ENCODE results near the gene BRI3BP. TPM values are rescaled to one million over a fixed set of nuclear protein-coding genes. Genes with fewer than 3 reads are reported as not detected.

BRI3BP gene
- total RNA-seq, 1 donor = 2.2 TPM

DNA sequence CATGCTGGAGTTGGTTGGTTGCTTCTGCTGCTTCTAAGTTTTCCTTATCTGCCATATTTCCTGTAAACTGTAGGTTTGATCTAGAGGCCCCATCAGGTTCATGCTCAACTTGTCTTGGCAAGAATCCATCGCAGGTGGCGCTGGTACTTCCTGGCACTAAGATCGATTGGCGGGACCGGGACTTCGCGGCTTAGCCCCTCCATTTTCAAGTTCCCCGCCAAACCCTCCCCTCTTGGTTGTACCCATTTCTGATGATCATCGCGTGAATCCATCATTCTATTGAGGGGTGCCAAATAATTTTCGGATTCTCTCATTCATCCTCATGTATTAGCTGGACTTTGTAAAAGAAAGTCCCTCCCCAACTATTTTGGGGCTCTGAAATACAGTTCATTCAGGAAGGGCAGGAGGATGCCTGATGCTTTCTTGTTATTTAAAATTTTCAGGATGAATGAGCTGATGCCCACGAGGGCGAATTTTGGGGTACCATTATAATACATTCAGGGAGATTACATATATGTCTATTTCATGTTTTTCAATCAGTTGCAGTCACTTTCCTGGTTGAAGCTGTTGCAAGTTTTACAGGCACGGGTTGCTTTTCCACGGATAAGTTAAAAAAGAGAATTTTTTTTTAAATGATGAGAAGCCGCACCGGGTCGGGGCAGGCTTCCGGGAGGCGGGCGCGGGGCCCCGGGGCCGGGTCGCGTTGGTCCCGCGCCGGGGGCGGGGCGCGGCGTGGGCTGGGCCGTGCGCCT is 395 bp upstream of the BRI3BP start:
- H3K79me2 ChIP-seq (ENCODE audit: insufficient read depth, low read length) = peaks cover 9% of the 10 kb centered on the region
- H3K27ac ChIP-seq (ENCODE audit: low read depth, low read length) = no peak overlapping the region
- H3K9me3 ChIP-seq (ENCODE audit: low read depth, low read length) = no peaks in the 10 kb centered on the region
- no peak for TF ChIP-seq CTCF (IDR thresholded peaks at IDR 0.05; ENCODE audit: extremely low read depth, low read depth, low read length)
- no peaks in the 10 kb centered on the region for H3K27me3 ChIP-seq (ENCODE audit: insufficient read depth, low read length)
- no peaks in the 10 kb centered on the region for H4K20me1 ChIP-seq (ENCODE audit: insufficient read depth, low read length)
- peak overlapping the region; percentile 74 for H3K4me3 ChIP-seq (ENCODE audit: insufficient read depth, low read length)
- no peaks in the 10 kb centered on the region for H3K36me3 ChIP-seq (ENCODE audit: insufficient read depth, low read length)
- peak; percentile 84 for DNase-seq (ENCODE audit: insufficient read length, low spot score, missing footprints)
- H3K4me1 ChIP-seq (ENCODE audit: insufficient read depth, low read length) = peaks cover 19% of the 10 kb centered on the region
- peak overlapping the region; percentile 77 for H2AFZ ChIP-seq (ENCODE audit: low read length)
- H3K4me2 ChIP-seq (ENCODE audit: insufficient read depth, low read length) = peak overlapping the region; percentile 88

- no peaks in the 10 kb centered on the region for H3K36me3 ChIP-seq (ENCODE audit: insufficient read depth, low read length)
- H3K4me3 ChIP-seq (ENCODE audit: insufficient read depth, low read length) = peak overlapping the region; percentile 74
- H3K9me3 ChIP-seq (ENCODE audit: low read depth, low read length) = no peaks in the 10 kb centered on the region
- no peak for TF ChIP-seq CTCF (IDR thresholded peaks at IDR 0.05; ENCODE audit: extremely low read depth, low read depth, low read length)
- H4K20me1 ChIP-seq (ENCODE audit: insufficient read depth, low read length) = no peaks in the 10 kb centered on the region
- no peak overlapping the region for H3K27ac ChIP-seq (ENCODE audit: low read depth, low read length)
- H3K4me1 ChIP-seq (ENCODE audit: insufficient read depth, low read length) = peaks cover 13% of the 10 kb centered on the region
- DNase-seq (ENCODE audit: insufficient read length, low spot score, missing footprints) = no peak
- H3K4me2 ChIP-seq (ENCODE audit: insufficient read depth, low read length) = peak overlapping the region; percentile 88
- H3K27me3 ChIP-seq (ENCODE audit: insufficient read depth, low read length) = no peaks in the 10 kb centered on the region
- H3K79me2 ChIP-seq (ENCODE audit: insufficient read depth, low read length) = no peaks in the 10 kb centered on the region
- H2AFZ ChIP-seq (ENCODE audit: low read length) = peak overlapping the region; percentile 81
Observed at GRCh38 chr12:124994437-124994975, 1.1 kb downstream of the BRI3BP start.

GRCh38 chr12:124995200-124995961 is 1.9 kb downstream of the BRI3BP start:
- no peak for DNase-seq (ENCODE audit: insufficient read length, low spot score, missing footprints)
- Histone ChIP-seq H3K36me3 (ENCODE audit: insufficient read depth, low read length) (no peaks in the 10 kb centered on the region), H3K27ac (ENCODE audit: low read depth, low read length) (no peak overlapping the region), H2AFZ (ENCODE audit: low read length) (no peak overlapping the region), H3K27me3 (ENCODE audit: insufficient read depth, low read length) (no peaks in the 10 kb centered on the region), H3K79me2 (ENCODE audit: insufficient read depth, low read length) (no peaks in the 10 kb centered on the region), H3K9me3 (ENCODE audit: low read depth, low read length) (no peaks in the 10 kb centered on the region), H4K20me1 (ENCODE audit: insufficient read depth, low read length) (no peaks in the 10 kb centered on the region), H3K4me2 (ENCODE audit: insufficient read depth, low read length) (peak overlapping the region; percentile 88), H3K4me3 (ENCODE audit: insufficient read depth, low read length) (no peak overlapping the region), H3K4me1 (ENCODE audit: insufficient read depth, low read length) (peaks cover 13% of the 10 kb centered on the region)
- TF ChIP-seq CTCF (IDR thresholded peaks at IDR 0.05; ENCODE audit: extremely low read depth, low read depth, low read length) = no peak

DNA sequence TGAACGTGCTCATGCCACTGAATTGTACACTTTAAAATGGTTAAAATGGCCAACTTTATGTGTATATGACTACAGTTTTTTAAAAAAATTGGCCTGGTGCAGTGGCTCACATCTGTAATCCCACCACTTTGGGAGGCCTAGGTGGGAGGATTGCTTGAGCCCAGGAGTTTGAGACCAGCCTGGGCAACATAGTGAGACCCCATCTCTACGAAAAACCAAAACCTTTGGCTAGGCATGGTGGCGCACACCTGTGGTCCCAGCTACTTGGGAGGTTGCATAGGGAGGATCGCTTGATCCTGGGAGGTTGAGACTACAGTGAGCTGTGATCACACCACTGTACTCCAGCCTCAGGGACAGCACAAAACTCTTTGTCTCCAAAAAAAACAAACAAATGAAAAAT is 5.3 kb downstream of the BRI3BP start:
- Histone ChIP-seq H3K27me3 (ENCODE audit: insufficient read depth, low read length) (no peaks in the 10 kb centered on the region), H3K27ac (ENCODE audit: low read depth, low read length) (no peak overlapping the region), H3K9me3 (ENCODE audit: low read depth, low read length) (no peaks in the 10 kb centered on the region), H3K4me3 (ENCODE audit: insufficient read depth, low read length) (no peak overlapping the region), H3K79me2 (ENCODE audit: insufficient read depth, low read length) (no peaks in the 10 kb centered on the region), H2AFZ (ENCODE audit: low read length) (no peak overlapping the region), H3K4me2 (ENCODE audit: insufficient read depth, low read length) (no peak overlapping the region), H4K20me1 (ENCODE audit: insufficient read depth, low read length) (no peaks in the 10 kb centered on the region), H3K4me1 (ENCODE audit: insufficient read depth, low read length) (peaks cover 9% of the 10 kb centered on the region), H3K36me3 (ENCODE audit: insufficient read depth, low read length) (no peaks in the 10 kb centered on the region)
- no peak for DNase-seq (ENCODE audit: insufficient read length, low spot score, missing footprints)
- no peak for TF ChIP-seq CTCF (IDR thresholded peaks at IDR 0.05; ENCODE audit: extremely low read depth, low read depth, low read length)
